Stomach (tissue), 4 donors: Measurements from ENCODE around the gene ALG6.

Experiments used
- CTCF ChIP-seq, 7 experiments: fragments of 450-650 bp in 4 of 7; fragments of 200-600 bp in 3 of 7; sonication (generic) in 3 of 7; IDR thresholded peaks; one replicate each; pipeline ENCODE4 v1.5.1; 2016 to 2019; ENCODE audit warnings: antibody characterized with exemption in 7 of 7, control low read depth in 2 of 7, mild to moderate bottlenecking in 1 of 7
- POLR2A ChIP-seq, 4 donors: fragments of 450-650 bp; IDR thresholded peaks; one replicate each; pipeline ENCODE4 v1.6.1; 2016; ENCODE audit warnings: antibody characterized with exemption in 4 of 4, control low read depth in 2 of 4, mild to moderate bottlenecking in 1 of 4, moderate library complexity in 1 of 4

- no peak for TF ChIP-seq POLR2A (IDR thresholded peaks at IDR 0.05)
- no peak for TF ChIP-seq CTCF (IDR thresholded peaks at IDR 0.05)
These were observed 704 bp downstream of the ALG6 start for GRCh38 chr1:63368131-63368530.
